AG08395 (cell line): ENCODE results near the gene U2AF2.

Experiments
- DNase-seq: peaks from one replicate; pipeline ENCODE4 v3.0.0; 2012; ENCODE audit warnings: mixed read lengths, low spot score

Gene U2AF2

DNA sequence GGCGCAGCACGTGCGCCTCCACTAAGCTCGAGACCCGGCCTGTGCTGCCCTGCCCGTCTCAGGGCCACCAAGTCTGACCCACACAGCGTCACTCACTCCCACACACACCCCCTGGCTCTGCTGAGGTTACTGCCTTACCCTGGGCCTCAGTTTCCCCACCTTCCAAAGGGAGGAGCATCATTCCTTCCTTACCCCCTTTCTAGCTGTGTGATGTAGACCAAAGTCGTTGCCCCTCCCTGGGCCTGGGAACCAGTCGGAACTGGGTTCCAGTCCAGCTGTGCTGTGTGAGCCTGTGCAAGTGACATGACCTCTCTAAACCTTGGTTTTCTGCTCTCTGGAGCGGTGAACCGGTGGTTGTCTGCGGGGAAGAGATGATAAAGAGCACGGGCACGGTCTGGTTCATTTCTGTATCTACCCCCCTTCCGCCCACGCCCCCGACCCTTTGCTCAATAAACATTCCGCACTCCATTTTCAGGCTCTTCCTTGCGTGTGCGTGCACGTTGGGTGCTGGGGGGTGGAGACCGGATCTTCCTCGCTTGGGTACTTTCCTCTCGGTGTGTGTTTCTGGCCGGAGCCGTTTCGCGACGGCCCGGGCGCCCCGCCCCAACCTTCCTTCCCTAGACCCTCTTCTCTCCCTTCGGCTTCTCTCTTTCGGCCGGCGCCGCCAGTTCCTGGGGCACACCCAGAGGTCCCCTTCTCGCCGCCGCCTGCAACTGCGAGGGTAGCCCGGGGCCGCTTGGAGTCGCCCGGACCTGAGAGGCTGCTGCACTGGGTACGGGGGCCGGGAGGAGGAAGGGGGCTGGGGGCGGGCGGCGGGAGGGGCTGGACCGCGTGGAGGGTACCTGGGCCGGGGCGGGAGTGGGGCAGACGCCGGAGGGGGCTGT lies 11.6 kb upstream of the U2AF2 start, which contains the start of gene ZNF581:
ZNF581 (plus strand) TSS at position 647 of the 884 bp plus-strand sequence. CDS start 923 bp downstream, outside the sequence.
- peak; percentile 83 for DNase-seq

- no peak for DNase-seq
Measured at GRCh38 chr19:55643887-55644176, 11.0 kb upstream of the U2AF2 start.

DNA sequence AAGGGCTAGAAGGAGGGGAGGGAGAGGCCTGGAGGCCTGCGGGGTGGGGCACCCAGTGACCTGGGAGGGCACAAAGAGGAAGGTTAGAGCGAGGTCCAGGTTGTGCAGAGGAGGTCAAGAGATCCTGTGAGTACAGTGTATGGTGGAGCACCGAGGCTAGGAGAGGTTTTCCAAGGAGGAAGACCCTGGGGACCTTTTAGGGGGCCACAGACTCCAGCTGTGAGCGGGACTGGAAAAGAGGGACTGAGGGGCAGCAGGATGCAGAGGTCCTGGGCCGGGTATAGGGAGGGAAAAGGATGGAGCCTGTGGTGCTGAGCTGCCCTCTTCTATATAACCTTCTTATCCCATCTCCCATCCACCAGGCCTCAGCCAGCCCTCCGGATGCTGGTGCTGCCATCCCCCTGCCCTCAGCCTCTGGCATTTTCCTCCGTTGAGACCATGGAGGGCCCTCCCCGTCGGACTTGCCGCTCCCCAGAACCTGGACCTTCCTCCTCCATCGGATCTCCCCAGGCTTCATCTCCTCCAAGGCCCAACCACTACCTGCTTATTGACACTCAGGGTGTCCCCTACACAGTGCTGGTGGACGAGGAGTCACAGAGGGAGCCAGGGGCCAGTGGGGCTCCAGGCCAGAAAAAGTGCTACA lies 10.5 kb upstream of the U2AF2 start:
- DNase-seq, result no peak

GRCh38 chr19:55644842-55645511 lies 9.9 kb upstream of the U2AF2 start:
- no peak for DNase-seq

- DNase-seq, result no peak
Measured at GRCh38 chr19:55645512-55645881, 9.3 kb upstream of the U2AF2 start.

DNA sequence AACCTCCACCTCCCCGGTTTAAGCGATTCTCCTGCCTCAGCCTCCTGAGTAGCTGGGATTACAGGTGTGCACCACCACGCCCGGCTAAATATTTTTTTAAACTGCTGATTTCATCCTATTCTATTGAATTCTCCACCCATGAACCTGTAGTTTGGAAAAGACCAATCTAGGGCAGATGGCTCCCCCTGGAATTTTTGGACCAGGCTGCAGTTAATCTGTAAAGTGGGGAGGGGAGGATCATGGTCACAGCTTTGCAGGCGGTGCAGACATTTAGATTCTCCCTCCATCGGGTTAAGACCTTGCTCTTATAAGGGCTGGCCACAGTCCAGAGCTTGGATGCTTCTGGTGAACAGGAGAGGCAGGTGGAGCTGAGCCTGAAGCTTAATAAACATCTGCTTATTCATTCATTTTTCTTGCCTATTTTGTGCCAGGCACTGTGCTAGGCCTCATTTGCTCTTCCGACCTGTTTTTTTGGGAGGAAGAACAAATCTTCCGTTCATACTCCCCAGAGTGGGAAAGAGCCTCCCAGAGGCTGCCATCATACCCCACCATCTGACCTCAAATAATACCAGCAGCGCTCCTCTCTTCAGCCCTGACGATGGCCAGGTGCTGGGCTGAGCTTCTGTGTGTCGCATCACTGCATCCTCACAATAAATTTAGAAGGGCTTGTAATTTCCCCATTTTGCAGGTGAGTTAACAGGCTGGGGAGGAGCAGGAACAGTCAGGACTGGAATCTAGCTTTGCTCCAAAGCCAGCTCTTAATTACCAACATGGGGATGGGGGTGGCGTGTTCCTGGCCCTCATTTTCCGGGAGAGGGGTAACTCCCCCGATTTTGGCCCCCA lies 7.7 kb upstream of the U2AF2 start:
- DNase-seq, result no peak

DNA sequence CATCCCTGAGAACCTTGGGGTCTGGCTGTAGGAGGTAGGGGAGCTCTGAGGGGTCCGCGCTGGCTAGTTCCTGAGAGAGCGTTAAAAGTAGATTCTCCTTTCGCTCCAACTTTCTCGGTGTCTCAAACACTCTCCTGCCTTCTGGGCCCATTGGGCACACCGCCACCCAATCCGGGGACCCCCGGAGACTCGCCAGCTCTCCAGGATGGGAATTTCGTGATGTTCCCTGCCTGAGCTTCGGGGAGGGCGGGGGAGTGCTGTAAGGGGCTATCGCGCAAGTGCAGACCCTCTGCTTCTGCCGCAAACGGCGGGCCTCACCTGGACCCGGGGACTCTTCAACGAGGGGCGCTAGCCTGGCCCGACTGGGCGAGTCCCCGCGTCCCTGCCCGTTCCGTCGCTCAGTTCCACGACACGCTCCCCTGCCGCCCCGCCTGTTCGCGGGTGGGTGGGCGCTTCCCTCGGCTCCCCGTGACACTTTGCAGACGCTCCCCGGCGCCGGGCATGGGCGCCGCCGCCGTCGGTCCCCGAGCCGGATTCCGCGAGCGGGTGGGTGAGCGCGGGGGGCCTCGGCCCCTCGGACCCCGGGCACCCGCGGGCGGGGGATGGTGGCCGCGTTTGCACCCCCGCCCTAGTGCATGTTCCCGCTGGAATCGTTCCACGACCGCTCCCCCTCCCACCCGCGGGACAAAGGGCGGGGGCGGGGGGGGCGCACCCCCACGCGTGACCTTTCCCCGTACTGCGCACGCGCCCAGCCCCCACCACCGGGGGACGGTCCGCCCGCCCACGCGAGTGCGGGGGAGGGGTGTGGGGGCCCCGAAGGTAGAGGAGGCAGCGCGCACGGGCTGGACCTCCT lies 6.9 kb upstream of the U2AF2 start, which contains the start of gene CCDC106:
CCDC106 (plus strand) TSS at position 481 of the 853 bp plus-strand sequence. CDS start 835 bp downstream, outside the sequence.
- DNase-seq, result peak; percentile 67

- no peak for DNase-seq
Measured at GRCh38 chr19:55648585-55649267, 6.1 kb upstream of the U2AF2 start.

DNA sequence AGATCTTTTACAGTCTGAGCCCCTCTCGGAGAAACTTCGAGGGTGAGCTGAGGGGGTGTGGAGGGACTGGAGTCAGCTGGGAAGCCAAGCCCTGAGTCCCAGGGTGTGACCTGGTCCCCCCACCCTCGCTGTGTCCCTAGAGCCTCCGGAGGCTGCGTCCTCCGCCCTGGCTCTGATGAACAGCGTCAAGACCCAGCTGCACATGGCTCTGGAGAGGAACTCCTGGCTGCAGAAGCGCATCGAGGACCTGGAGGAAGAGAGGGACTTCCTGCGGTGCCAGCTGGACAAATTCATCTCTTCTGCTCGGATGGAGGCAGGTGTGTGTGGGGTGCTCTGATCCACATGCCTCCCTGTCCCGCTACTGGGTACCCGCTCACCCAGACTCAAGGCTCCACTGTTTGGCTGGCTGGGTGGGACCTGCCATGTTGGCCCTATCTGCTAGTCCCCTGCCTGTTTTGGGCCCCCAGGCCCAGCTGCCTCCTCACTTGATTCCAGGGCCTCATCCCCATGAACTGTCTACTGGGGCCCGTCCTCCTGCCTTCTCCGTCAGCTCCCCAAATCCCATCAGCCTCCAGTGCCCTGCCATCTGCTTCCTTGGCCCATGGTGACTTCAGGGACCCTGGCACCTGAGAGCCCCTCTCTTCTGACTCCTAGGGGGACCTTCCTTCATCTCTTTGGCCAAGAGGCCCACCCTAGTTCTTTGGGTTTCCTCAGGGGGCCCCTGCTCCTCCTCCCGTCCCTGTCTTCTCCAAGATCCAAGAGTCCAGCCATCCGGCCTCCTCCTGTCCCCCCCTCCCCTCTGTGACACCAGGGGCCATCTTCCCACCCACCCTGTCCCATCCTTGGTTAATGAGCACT lies 5.3 kb upstream of the U2AF2 start:
- DNase-seq, result no peak

DNA sequence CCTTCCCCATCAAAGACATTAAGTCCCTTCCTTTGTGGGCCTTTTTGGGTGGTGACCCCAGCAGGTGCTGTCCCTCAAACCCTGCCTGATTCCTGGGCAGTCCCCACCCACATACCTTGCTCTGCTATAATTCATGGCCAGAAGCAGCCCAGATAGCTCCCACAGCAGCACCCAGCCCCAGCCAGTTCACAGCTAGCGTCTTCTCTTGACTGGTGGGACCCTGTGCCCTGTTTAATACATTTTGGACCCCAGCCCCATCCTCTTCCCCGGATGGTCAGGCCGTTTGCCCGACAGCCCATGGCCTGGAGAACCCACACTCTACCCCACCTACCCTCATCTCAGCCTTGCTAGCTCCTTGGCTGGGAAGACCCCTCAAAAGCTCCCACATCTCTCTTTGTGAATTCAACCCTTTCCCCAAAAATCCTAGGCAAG lies 4.7 kb upstream of the U2AF2 start:
- no peak for DNase-seq

DNA sequence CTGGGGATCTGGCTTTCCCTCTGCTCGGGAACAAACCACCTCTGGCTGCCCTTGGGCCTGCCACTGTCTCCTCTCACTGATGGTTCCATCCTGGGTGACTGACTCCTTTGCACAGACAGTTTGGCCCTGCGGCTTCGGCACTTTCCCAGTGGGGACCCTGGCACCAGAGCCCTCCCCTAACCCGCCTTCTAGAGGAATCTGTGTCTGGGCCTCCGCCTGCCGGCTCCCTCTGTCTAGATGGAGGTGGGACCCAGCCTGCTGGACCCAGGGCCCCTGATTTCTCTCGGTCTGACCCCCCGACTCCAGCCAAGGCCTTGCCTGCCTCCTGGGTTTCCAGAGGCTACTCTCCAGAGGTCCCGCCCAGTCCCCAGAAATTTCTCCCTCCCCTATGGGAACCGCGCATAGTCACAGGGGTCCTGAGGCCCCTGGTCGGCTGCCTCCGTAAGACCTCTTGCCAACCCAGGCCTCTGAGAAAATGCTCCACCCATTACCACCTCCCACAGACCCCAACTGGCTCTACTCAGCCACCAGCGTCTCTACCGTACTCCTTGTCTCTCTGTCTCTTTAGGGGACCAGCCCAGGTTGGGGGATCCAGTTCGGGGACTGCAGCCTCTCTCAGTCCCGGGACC lies 4.1 kb upstream of the U2AF2 start:
- DNase-seq, result no peak

- no peak for DNase-seq
Measured at GRCh38 chr19:55651236-55651635, 3.6 kb upstream of the U2AF2 start.

DNA sequence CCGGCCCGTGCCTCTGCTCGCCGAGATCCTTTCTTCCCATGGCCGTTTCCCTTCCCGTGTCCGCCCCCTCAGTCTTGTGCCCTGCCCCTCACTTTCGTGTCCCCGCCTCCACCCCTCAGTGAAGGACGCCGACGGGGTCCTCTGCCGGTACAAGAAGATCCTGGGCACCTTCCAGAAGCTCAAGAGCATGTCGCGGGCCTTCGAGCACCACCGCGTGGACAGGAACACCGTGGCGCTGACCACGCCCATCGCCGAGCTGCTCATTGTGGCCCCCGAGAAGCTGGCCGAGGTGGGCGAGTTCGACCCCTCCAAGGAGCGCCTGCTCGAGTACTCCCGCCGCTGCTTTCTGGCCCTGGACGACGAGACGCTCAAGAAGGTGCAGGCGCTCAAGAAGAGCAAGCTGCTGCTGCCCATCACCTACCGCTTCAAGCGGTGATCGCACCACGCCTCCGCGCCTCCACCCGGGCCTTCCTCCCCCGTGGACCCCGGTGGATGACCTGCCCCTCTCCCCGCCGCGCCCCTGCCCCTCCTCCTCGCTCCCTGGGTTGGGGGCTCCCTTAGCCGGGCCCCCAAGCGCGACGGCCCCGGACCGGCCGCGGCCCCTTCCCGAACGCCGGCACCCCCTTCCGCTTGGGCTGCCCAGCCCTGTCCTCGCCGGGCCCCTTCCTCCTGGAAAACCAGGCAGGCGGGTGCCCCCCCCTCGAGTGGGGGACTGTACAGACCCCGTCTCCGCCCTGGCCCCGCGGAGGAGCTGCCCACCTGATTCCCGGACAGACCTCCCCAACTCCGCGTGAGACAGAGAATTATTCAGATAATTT lies 2.3 kb upstream of the U2AF2 start:
- DNase-seq, result no peak

GRCh38 chr19:55653651-55654322 lies 1.0 kb upstream of the U2AF2 start:
- peak; percentile 98 for DNase-seq

- peak; percentile 94 for DNase-seq
Measured at GRCh38 chr19:55654323-55654867, 440 bp upstream of the U2AF2 start.

GRCh38 chr19:55655648-55656040 lies 809 bp downstream of the U2AF2 start:
- no peak for DNase-seq

DNA sequence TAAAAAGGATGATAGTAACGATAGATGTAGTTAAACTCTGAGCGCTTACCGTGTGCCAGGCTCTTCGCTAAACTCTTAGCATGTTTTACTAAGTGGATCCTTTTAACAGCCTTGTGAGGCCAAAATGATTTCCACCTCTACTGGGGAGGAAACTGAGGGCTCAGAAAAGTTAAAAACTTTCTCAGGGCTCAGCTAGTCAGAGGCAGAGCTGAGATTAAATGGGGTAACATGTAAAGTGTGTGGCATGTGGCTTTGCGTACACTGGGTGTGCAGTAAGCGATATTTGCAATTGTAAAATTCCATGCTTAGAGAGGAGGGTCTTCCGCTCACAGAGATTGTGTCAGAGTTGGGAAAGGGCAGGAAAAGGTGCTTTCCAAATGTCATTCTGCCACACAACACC lies 1.7 kb downstream of the U2AF2 start:
- no peak for DNase-seq
